NCI-H1417 treated with DMSO at 0.1 percent for 48 hours (cell line): ENCODE data around the gene MEIS2.

Experiments used
- DNase-seq: peaks from one replicate; lab custom pipeline; 2025; lab: John Stamatoyannopoulos, UW

Gene MEIS2

DNA sequence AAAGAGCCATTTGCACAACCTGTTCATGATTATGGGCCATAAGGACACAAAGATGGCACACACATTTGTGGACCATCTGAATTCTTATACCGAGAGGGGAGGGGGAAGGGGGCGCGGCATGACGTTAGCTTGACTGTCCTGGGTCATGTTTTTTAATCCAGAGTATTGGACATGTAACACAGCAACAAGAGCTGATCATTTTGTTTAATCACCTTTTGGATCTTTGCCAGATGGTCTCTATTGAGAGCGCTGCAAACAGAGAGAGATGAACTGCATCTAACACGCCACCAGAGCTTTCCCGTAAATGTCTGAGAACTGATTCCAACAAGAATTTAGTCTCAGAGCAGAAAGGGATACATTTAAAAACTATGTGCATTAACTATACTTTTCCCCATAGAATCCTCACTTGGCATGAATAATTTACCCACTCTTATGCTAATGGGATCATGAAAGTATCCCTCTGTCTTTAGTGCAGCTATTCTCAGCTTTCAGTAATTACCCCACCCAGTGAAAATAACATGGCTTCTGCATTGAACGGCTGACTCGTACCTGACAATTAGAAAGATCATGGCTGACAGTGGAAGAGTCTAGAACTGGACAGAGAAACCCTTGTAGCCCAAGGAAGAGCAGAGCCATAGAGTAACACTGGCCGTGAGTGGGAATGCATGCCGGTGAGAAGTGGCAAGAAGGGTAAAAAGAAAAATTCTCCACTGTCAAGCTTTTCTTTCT is 22.6 kb downstream of the MEIS2 start:
- no peak for DNase-seq

DNA sequence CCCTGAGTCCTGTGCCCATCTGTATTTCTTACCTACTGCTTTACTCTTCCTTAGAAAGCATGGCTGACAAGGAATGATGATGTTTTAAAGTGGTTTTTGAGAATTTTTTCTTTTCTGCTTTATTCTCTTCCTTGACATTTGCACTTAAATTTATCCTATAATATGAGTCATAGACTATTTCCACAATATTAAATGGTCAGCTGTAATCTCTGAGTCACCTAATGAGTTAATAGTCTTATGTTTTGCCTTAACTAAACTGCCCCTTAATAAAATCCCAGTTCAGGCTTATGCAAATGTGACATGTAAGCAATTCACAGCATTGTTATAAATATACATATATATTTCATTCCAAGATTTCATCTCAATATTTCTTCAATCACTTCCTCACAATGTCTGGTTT is 23.8 kb downstream of the MEIS2 start:
- DNase-seq: no peak

DNA sequence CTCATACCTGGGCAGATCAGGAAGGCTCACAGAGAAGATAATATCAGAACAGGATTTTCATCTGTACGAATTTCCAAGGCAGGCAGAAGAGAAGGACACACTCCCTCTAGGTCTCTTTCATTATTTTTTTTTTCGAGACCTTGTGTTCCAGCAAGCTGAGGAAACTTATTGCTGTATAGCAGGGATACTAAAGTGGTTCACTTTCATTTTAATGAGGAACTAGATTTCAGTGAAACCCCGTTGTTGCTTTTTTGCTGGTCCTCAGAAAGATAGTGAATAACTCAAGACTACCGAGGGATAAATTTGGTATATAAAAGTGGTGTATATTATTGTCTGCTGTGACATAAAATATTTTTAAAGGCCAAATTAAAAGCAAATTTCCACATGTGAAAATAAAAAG is 24.6 kb downstream of the MEIS2 start:
- DNase-seq: no peak

DNA sequence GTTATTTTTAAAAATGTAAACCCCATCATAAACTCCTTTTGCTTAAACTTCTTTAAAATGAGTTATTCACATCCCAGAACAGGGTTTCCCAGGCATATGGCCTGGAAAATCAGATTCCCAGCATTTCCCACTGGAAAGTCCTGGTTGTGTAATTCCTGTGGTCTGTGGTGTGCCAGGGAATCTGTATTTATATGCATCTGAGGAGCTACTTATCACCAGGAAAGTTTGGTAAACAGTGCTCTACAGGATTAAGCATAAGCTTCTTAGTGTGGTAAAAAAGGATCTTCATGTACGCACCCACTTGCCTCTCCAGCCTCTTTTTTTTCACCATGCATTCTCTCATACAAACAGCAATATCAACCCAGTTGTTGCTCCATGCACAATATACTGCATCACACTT is 28.2 kb downstream of the MEIS2 start:
- no peak for DNase-seq

DNA sequence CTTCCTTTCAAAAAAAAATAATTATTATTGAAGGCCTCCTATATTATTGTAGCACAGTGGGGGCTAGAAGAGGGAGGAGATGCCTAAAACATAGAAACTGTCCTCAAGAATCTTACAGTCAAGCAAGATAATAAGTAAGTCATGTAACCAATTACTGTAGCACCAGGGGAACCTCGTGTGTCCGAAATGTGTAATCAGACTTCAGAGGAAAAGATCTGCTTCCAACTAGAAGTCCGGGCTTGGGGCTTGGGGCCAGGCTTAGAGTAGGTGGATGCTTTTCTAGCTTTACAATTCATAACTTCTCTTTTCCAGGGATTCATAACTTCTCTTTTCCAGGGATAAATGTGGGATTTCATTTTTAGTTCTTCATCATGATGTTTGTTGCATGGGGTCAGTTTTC is 29.2 kb downstream of the MEIS2 start:
- DNase-seq: no peak

DNA sequence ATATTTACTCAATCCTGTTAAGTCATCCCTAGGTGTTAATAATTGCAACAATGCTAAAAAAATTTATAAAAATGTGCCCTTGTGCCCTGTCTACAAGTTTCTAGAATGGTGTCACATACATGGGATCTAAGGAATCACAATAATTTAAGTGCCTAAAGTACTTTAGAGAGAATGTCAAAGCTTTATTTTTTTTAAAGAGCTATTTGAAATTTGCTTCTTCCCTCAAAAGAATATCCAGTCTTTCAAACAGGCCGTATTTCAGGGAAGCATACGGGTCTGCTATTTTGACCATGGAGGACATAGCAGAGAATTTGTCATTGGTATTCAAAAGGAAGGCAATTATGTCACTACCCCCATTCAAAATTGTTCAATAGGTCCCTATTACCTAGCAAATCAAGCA is 29.7 kb downstream of the MEIS2 start:
- DNase-seq: no peak

DNA sequence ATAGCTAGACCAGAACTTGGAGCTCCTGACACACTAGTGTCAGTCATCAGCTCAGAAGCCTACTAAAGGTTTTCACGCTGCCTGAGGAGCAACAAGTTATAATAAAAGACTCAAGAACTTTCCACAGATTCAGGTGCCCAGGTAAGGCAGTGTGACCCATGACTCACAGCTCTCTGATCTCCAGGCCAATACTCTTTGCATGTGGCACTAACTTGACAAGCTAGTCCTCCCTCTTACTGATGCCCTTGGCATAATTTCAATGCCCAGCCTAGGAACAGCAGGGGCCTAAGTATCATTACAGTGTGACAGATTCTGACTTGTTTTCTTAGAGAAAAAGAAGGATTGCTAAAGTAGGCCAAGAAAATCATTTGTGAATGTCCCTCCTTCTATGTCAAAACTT is 38.4 kb downstream of the MEIS2 start:
- no peak for DNase-seq

DNA sequence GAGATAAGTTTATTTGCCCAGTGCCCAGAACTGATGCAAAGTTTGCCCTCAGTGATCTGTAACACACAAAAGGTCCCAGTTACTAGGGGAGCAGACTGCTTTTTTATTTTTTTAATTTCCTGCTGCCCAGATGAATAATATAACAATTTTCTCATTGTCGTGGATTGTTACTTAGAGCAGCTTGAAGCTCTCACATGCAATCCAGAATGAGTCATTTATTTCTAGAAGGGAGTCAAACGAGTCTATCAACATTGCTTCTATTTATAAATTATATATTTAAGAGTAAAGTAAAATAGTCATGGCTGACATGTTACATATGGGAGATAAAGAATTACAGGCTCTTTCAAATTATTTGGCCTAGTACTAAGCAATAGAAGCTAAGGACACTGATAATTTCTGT is 41.3 kb downstream of the MEIS2 start:
- DNase-seq: no peak

DNA sequence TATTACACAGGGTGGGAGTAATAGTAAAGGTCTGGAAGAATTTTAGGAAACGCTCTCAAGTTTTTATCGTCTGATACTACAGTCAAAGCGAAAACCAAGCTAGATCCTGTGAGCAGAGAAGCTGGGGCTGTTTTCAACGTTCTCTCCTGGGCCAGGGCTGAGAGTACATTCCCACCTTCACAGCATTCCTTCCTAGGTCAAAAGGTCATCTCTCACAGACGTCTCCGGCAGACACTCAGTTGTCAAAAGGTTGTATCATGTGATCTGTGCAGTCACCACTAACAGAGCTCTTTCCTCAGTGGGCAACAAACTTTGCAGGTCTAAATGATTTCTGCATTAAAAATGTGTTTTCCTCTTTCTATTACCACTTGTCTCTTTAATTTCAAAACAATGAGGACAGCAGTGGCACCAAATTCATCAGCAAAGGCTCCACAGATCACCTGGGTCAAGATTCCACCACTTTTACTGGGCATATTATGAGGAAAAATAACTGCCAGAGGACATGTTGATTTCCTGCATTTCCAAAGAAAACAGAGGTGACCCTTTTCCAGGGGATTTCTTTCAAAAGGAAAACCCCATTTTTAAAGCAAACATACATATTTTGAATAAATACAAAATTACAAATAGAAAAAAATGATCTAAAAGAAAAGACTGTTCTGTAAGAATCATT is 41.9 kb downstream of the MEIS2 start:
- DNase-seq: no peak

DNA sequence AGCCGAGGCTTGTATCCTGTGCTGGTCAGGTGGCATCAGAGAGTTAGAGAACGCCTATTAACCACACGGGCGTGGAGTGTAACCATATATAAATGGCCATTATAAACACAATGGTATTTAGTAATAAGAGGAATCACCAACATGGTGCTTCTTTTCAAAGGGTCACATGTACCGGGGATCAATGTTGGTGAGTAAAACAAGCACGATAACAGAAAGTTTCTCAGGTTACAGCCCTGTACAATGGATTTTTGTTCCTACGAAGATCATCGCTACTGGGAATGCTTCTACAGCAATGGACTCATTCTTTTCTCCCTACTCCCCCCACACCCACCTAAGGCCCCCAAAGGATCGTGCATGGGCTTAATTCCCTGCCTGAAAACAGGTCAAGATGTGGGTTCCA is 42.5 kb downstream of the MEIS2 start:
- no peak for DNase-seq

DNA sequence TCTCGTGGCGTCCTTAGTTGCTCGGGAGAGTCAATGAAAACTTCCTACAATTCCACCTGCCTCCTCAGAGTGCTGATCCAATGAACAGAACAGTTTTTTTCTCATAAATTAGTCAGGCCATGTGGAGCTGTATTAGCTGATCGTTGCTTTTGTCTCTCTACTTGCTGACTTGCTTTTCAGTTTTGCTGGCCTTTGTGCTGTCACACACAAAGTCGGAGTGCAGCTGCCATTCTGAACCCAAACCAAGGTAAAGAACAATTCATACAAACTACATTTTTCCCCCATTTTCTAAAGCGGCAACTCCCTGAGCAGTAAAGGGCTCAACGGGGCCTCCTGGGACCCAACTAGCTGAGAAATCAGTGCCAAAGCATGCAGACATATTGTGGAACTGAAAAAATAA is 43.1 kb downstream of the MEIS2 start:
- no peak for DNase-seq

DNA sequence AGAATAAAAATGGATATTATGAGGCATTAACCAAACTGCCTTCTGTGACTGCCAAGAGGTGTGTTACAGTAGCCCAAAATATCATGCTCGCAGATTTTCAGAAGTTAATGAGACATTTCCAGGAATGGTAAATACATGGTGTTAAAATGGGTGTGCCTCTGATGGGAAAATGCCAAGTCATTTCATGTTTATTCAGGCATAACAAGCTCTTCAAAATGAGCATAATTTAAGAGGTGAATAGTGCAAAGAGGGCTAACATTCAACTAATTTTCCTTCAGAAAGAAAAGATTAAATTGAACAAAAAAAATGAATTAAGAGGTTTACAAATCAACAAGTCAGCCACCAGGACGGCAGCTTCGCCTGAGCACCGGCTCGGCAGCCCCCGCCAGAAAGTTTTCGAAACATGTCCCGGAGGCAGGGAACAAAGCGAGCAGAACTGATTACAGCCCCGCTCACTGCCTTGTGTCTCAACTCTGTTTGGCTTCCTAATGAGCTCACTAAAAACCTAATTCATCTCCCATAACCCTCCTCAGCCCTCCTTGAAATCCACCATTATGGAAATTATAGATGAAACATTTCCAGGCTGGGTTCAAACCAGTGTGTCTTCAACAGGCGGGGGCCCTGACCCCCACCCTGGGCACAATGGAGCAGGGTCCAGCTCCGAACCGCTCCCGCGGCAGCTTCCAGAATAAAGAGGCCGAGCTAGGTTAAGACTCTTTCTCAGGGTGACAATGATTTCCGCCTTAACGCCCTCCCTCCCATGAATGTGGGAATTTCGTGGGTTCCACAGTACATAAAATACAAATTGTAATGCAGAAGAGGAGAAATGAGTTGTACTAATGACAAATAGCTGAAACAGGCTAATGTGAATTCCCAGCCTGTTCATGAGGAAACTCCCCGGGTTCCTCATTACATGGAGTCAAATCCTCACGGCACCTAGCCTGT is 43.9 kb downstream of the MEIS2 start:
- no peak for DNase-seq

DNA sequence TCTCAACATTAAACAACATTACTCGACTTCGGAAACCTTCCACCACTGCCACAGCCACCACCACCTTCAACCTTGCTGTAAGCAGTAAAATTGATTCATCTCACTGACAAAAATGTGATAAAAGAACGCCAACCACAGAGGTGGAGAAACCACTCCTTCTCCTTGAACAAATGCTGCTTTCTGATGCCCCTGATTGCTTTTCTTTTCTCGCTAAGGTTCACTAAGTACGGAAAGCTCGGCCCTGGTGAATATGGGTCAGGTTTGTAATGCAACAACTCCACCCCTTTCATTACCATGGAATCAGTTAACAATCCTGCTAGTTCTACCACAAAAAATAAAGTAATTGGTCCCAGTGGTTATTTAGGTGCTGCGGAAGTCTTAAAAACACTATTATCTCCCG is 44.9 kb downstream of the MEIS2 start:
- no peak for DNase-seq

DNA sequence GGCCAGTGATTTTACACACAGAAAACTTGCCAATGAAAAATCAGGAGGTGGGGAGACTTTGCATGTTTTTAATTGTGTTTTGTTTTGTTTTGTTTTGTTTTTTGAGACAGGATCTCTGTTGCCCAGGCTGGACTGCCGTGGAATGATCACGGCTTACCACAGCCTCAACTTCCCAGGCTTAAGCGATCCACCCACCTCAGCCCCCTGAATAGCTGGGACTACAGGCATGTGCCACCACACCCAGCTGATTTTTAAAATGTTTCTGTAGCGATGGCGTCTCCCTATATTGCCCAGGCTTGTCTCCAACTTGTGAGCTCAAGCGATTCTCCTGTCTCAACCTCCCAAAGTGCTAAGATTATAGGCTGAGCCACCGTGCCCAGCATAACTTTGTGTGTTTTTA is 46.0 kb downstream of the MEIS2 start:
- no peak for DNase-seq

DNA sequence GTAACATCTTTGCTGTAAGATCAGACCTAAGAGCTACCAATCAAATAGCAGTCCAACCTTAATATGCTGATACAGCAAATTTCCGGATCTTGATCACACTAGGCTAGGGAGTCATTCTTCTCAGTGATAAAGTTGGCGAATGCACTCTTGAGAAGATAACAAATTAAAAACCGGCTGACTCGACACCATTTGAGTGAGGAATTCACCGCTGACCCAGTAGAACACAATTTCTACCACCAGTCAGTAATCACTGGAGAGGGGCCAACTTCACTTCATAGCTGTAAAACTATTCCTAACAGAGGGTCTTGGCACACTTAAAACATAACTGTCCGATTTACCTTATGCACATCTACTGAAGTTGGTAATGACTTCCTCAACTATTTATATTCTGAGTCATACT is 47.2 kb downstream of the MEIS2 start:
- DNase-seq: no peak

DNA sequence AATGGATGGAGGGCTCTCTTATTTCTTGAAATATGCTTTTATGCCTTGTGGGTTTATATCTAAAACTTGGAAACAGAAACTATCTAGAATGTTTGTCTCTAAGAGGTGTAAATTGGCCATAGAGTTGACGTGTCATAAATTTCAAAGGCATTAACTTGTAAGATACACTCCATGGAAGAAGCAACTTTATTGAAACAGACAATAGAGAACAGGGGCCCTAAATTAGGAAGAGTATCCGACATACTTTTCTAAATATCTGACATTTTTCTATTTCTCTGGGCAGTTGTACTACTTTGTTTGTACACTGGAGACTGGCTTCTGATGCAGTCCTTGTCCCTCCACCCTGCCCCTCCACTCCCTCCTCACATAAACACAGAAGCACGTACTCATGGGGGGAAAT is 50.0 kb downstream of the MEIS2 start:
- no peak for DNase-seq

DNA sequence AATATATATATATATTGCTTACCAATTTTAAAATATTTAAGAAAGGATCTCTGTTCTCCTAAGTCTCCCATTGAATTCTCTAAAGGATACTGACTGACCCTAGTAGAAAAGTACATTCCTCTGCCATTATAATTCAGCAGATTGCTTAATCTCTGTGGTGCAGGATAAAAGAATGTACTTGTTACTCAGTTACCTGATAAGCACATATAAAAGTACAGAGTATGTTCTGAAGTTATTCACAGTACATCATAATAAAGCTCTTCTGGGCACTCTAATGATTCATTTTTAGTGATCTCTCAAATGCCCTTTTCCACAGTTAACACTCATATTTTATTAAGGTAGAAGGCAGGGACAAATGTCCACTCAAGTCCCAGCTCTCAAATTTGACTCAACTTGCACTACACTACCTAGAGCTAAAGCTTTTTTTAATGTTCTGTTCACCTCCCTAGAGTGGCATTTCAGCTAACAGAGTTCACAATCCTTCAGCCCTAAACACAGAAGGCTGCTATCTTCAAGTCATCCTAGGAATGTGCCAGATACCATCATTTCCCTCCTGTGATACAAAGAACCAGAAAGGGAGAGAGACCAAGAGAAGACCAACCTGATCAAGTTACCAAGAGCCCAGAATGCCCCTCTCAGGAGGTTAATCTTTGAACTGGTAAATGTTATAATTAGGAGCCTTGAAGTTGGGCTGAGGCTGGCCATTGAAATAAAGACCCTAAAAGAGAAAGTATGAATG is 53.3 kb downstream of the MEIS2 start:
- no peak for DNase-seq

DNA sequence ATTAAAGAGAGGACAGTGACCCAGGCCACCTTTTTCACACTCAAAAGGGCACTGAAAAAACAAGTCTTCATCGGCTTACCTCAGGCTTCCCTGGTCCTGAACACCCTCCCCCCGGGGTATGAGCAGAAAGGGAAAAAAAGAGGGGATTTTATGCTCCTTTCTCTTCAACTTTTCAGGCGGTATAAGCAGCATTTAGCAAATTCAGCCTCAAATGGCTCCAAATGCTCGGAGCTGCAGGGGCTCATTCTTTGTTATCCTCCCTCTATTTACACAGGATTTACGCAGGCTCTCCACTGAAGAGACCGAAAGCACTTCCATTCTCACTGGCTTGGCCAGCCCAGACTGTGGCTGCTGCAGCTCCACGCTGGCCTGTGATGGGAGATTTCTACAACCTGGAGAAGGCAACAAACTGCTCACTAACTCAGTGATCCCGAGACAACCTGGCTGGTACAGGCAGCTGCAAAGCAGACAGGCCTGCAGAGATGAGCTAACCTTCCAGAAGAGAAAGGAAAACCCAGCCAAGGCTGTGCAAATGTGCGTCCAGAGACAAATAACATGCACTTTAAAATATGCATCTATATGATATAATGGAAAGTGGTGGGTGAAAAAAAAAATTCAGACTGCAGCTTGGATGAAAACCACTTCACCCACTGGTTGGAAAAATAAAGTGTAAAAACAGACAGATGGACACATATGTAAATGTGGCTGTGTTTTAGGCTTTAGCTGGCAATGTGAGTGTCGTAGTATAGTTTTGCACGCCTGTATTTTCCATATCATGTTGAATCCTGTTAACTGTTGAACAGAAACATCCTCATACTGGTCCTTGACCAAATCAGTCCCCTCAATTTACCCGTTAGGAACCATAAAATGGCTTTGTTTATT is 54.2 kb downstream of the MEIS2 start:
- DNase-seq: no peak

DNA sequence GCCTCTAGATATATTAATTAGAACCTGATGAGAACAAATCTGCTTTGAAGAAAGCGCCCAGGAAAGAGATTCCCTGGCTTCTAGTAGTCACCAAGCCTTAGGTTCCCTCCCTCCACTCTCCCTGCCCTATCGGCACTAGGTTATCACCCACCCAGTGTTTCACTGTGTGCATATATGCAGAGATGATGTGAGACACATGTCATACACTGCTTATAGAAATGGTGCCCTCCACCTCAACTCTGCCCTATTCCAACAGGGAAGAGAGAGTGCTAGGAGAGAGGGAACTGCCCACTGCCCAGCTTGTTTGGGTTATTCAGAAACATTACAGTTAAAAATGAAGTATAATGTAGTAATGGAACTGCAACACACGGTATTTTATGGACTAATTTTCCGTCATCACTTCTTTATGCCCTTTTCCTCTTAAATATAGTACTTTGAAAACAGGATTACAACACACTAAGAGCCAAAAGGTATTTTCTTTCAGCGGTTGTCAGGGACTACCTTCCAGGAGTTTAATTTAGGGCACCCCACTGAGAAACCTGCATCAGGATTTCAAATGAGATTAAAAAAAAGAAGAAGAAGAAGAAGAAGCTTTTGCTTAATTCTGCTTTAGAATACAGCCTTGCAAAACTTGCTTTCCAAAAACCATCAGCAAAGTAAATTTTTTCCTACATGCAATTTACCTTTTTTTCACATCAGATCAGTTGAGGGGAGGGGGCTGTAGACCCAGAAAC is 55.3 kb downstream of the MEIS2 start:
- no peak for DNase-seq

DNA sequence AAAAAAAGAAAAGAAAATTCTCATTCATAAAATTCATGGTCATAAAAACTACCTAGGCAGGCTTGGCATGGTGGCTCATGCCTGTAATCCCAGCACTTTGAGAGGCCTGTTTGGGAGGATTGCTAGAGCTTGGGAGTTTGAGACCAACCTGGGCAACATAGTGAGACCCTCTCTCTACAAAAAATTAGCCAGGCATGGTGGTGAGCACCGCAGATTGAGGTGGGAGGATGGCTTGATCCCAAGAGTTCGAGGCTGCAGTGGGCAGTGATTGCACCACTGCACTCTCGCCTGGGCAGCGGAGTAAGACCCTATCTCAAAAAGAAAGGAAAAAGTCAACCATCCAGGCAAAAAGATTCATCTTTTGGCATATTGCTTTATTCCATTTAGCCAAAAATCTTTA is 58.5 kb downstream of the MEIS2 start:
- no peak for DNase-seq

DNA sequence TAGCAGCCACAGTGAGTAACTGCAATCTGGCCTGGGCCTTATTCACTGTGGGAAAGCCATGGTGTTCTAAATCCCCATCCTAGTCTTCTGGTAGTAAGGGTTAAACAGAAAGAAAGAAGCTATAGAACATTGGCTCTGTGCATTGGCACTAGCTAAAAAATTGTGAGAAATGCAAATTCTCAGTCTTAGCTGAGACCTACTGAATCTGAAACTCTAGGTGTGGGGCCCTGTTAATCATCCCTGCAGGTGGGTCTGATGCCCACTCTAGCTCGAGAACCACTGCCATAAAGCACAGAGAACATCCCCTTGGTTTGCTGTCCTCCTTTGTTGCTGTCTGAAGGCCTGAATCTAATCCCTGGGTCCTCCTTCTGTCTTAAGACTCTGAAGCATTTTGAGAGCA is 59.3 kb downstream of the MEIS2 start:
- DNase-seq: no peak
